GM23338 (cell line): ENCODE data around the gene YWHAQ. TPM values are rescaled to one million over a fixed set of nuclear protein-coding genes. Genes with fewer than 3 reads are reported as not detected.

Experiments used
- ATAC-seq: fragments of 200-7000 bp; cut with Tn5 transposase; 3 replicates; pipeline ENCODE4 v1.9.1; 2020
- DNase-seq: peaks from one replicate; pipeline ENCODE4 v3.0.0-alpha.2; 2015; ENCODE audit warnings: low spot score
- H2AFZ ChIP-seq: fragments of 200-600 bp; sonication (generic); 2 replicates; pipeline ENCODE4 v1.8.0; 2016; ENCODE audit warnings: antibody characterized with exemption, mild to moderate bottlenecking, moderate library complexity
- H3F3A ChIP-seq: fragments of 200-600 bp; sonication (generic); replicated peaks from 2 replicates; pipeline ENCODE4 v1.8.0; 2017; ENCODE audit warnings: antibody characterized with exemption, mixed run types, low read depth
- H3K27ac ChIP-seq: fragments of 200-600 bp; sonication (generic); 2 replicates; pipeline ENCODE4 v1.6.1; 2016; ENCODE audit warnings: low read depth
- H3K27me3 ChIP-seq: fragments of 200-600 bp; sonication (generic); 2 replicates; pipeline ENCODE4 v1.8.0; 2016; ENCODE audit warnings: mild to moderate bottlenecking, mixed run types, moderate library complexity; ENCODE audit not compliant: insufficient read depth
- H3K36me3 ChIP-seq: fragments of 200-600 bp; sonication (generic); 2 replicates; pipeline ENCODE4 v1.8.0; 2016; ENCODE audit warnings: mild to moderate bottlenecking; ENCODE audit not compliant: insufficient read depth
- H3K4me1 ChIP-seq: fragments of 200-600 bp; sonication (generic); 2 replicates; pipeline ENCODE4 v1.8.0; 2016; ENCODE audit warnings: mild to moderate bottlenecking, moderate library complexity; ENCODE audit not compliant: insufficient read depth
- H3K4me2 ChIP-seq: fragments of 200-600 bp; sonication (generic); 2 replicates; pipeline ENCODE4 v1.7.1; 2017; ENCODE audit warnings: mixed run types
- H3K4me3 ChIP-seq: fragments of 200-600 bp; sonication (generic); 2 replicates; pipeline ENCODE4 v1.6.1; 2016; ENCODE audit warnings: mixed run types
- H3K79me2 ChIP-seq: fragments of 200-600 bp; sonication (generic); replicated peaks from 2 replicates; pipeline ENCODE4 v1.8.0; 2017; ENCODE audit warnings: mild to moderate bottlenecking; ENCODE audit not compliant: insufficient read depth
- H3K9me2 ChIP-seq: fragments of 200-600 bp; sonication (generic); 2 replicates; pipeline ENCODE4 v1.8.0; 2017; ENCODE audit not compliant: insufficient read depth
- H4K20me1 ChIP-seq: fragments of 200-600 bp; sonication (generic); replicated peaks from 2 replicates; pipeline ENCODE4 v1.8.0; 2017; ENCODE audit warnings: mild to moderate bottlenecking; ENCODE audit not compliant: insufficient read depth
- H3K27ac Mint-ChIP-seq: 2 replicates; pipeline ENCODE4 v1.8.0; 2020; ENCODE audit warnings: inconsistent platforms, mild to moderate bottlenecking, moderate library complexity, mixed read lengths
- H3K27me3 Mint-ChIP-seq: 3 replicates; pipeline ENCODE4 v1.8.0; 2022; ENCODE audit warnings: low read depth, mild to moderate bottlenecking, moderate library complexity, mixed read lengths, inconsistent platforms; ENCODE audit not compliant: insufficient read depth, poor library complexity
- H3K36me3 Mint-ChIP-seq: 3 replicates; pipeline ENCODE4 v1.8.0; 2021; ENCODE audit warnings: low read depth, mild to moderate bottlenecking, inconsistent platforms, moderate library complexity, mixed read lengths
- H3K4me1 Mint-ChIP-seq: 3 replicates; pipeline ENCODE4 v1.8.0; 2020; ENCODE audit warnings: mild to moderate bottlenecking, inconsistent platforms, mixed read lengths
- H3K4me3 Mint-ChIP-seq: 3 replicates; pipeline ENCODE4 v1.8.0; 2021; ENCODE audit warnings: moderate library complexity, mild to moderate bottlenecking, inconsistent platforms, mixed read lengths
- H3K9me3 Mint-ChIP-seq: 3 replicates; pipeline ENCODE4 v1.8.0; 2020; ENCODE audit warnings: moderate library complexity, mild to moderate bottlenecking, inconsistent platforms, mixed read lengths
- CREB1 ChIP-seq: fragments of 250-450 bp; sonication (Bioruptor Pico); IDR thresholded peaks from 2 replicates; pipeline ENCODE4 v1.5.0; 2020; ENCODE audit warnings: low read depth, mild to moderate bottlenecking, moderate library complexity
- CTCF ChIP-seq, 2 experiments: fragments of 200-600 bp in 1 of 2; sonication (generic) in 1 of 2; conservative IDR thresholded peaks; 2 replicates each; pipeline versions ENCODE4 v1.5.1 to v1.6.1; 2016 to 2017; ENCODE audit warnings: antibody characterized with exemption in 2 of 2, low read depth in 2 of 2, mild to moderate bottlenecking in 2 of 2, moderate library complexity in 1 of 2
- EZH2 ChIP-seq: fragments of 200-600 bp; sonication (generic); IDR thresholded peaks from one replicate; pipeline ENCODE4 v1.8.0; 2017; ENCODE audit warnings: antibody characterized with exemption, mild to moderate bottlenecking, low read depth; ENCODE audit not compliant: unreplicated experiment
- EZH2phosphoT487 ChIP-seq: fragments of 200-600 bp; sonication (generic); IDR thresholded peaks from one replicate; pipeline ENCODE4 v1.8.1; 2018; ENCODE audit warnings: antibody characterized with exemption; ENCODE audit not compliant: unreplicated experiment
- NANOG ChIP-seq: IDR thresholded peaks from 2 replicates; pipeline ENCODE4 v1.6.1; 2016; ENCODE audit warnings: antibody characterized with exemption, borderline replicate concordance
- REST ChIP-seq: IDR thresholded peaks from one replicate; pipeline ENCODE4 v1.6.1; 2018; ENCODE audit warnings: antibody characterized with exemption; ENCODE audit not compliant: unreplicated experiment
- STAT1 ChIP-seq: IDR thresholded peaks from one replicate; pipeline ENCODE4 v1.6.1; 2016; ENCODE audit warnings: antibody characterized with exemption; ENCODE audit not compliant: unreplicated experiment
- ZNF114 ChIP-seq: fragments of 250-450 bp; sonication (Bioruptor Pico); IDR thresholded peaks from 2 replicates; pipeline ENCODE4 v1.5.0; 2020; ENCODE audit warnings: mild to moderate bottlenecking, moderate library complexity
- ZNF331 ChIP-seq: fragments of 250-450 bp; sonication (Bioruptor Pico); IDR thresholded peaks from 2 replicates; pipeline ENCODE4 v1.5.0; 2020; ENCODE audit warnings: low read depth, mild to moderate bottlenecking, moderate library complexity
- ZNF462 ChIP-seq: fragments of 250-450 bp; sonication (Bioruptor Pico); IDR thresholded peaks from 2 replicates; pipeline ENCODE4 v1.5.0; 2020; ENCODE audit warnings: mild to moderate bottlenecking, moderate library complexity
- polyA plus RNA-seq: library from polyadenylated mRNA; unstranded; fragments of >200 nt; fragmentation: Nextera tagmentation; extraction: Ambion mirVana; gene quantifications from 2 replicates; pipeline ENCODE4 v1.2.1, GENCODE V29; 2016
- total RNA-seq: library from RNA; depleted of rRNA; stranded (reverse); fragments of >200 nt; shearing (Covaris generic); gene quantifications from 2 replicates; pipeline ENCODE4 v1.2.3, GENCODE V29; 2014

YWHAQ gene
- total and polyA plus RNA-seq, 2 experiments from 2014 or later: 295 to 464 TPM

GRCh38 chr2:9614562-9614961 lies 16.2 kb downstream of the YWHAQ start (continued):
- TF ChIP-seq ZNF462 (CRISPR knock-in tag) (no peak), ZNF114 (no peak), EZH2 (no peak), STAT1 (no peak)

- H3K9me2 ChIP-seq: no peaks in the 10 kb centered on the region
- no peaks in the 10 kb centered on the region for H3F3A ChIP-seq
- H3K27ac ChIP-seq: no peak overlapping the region
- H3K4me2 ChIP-seq: no peak overlapping the region
- H3K36me3 ChIP-seq: no peaks in the 10 kb centered on the region
- ATAC-seq: no peak
- H3K4me3 Mint-ChIP-seq: no peak overlapping the region
- peaks cover 42% of the 10 kb centered on the region for H3K4me1 Mint-ChIP-seq
- no peak for DNase-seq
- peaks cover 39% of the 10 kb centered on the region for H3K4me1 ChIP-seq
- no peaks in the 10 kb centered on the region for H3K27me3 Mint-ChIP-seq
- no peak overlapping the region for H3K27ac Mint-ChIP-seq
- H2AFZ ChIP-seq: no peak overlapping the region
- H3K4me3 ChIP-seq: no peak overlapping the region
- H3K9me3 Mint-ChIP-seq: no peaks in the 10 kb centered on the region
- H3K36me3 Mint-ChIP-seq: peaks cover 21% of the 10 kb centered on the region
- H3K27me3 ChIP-seq: no peaks in the 10 kb centered on the region
- H4K20me1 ChIP-seq: peaks cover 96% of the 10 kb centered on the region
- H3K79me2 ChIP-seq: peaks cover 100% of the 10 kb centered on the region
- TF ChIP-seq ZNF114: no peak
- no peak for TF ChIP-seq ZNF331 (CRISPR knock-in tag)
- TF ChIP-seq REST: no peak
- no peak for TF ChIP-seq EZH2
- no peak for TF ChIP-seq CTCF (conservative IDR thresholded peaks at IDR 0.05; ENCODE audit: low read depth in 2 of 2)
- no peak for TF ChIP-seq NANOG
- TF ChIP-seq EZH2phosphoT487: no peak
- TF ChIP-seq STAT1: no peak
- no peak for TF ChIP-seq CREB1 (CRISPR knock-in tag)
These were observed 17.5 kb downstream of the YWHAQ start for GRCh38 chr2:9613291-9613690.
